Urinary bladder (tissue), 4 donors: ENCODE results near the gene KRT36. TPM values are rescaled to one million over a fixed set of nuclear protein-coding genes. Genes with fewer than 3 reads are reported as not detected.
A peak's percentile ranks its signal among the peaks of the same experiment; 100 is the strongest.

Experiments used
- DNase-seq: peaks from one replicate; pipeline ENCODE4 v3.0.0-alpha.2; 2015; ENCODE audit errors: extremely low spot score
- H3K27ac ChIP-seq: one replicate; pipeline ENCODE4 v1.5.1; 2013; ENCODE audit warnings: low read depth, mild to moderate bottlenecking, moderate library complexity
- H3K36me3 ChIP-seq: one replicate; pipeline ENCODE4 v1.6.1; 2013; ENCODE audit warnings: mild to moderate bottlenecking, moderate library complexity; ENCODE audit not compliant: insufficient read depth
- H3K4me1 ChIP-seq: one replicate; pipeline ENCODE4 v1.6.1; 2013; ENCODE audit warnings: mild to moderate bottlenecking, moderate library complexity; ENCODE audit not compliant: insufficient read depth
- H3K4me3 ChIP-seq: one replicate; pipeline ENCODE4 v1.5.1; 2013; ENCODE audit warnings: low read depth, low read length
- WGBS: extraction: QIAGEN DNeasy Blood & Tissue Kit; methylation state at CpG from one replicate; pipeline ENCODE4 v1.1.7; 2013; 5-methylcytosine and 5-hydroxymethylcytosine counted together
- polyA plus RNA-seq: library from polyadenylated mRNA; stranded (reverse); fragments of 200-250 nt; gene quantifications from one replicate; pipeline ENCODE4 v1.2.3, GENCODE V29; 2013
- small RNA-seq: library from RNA; depleted of rRNA; stranded (forward); fragments of <200 nt; gene quantifications from one replicate; pipeline ENCODE3, GENCODE V24; 2014
- total RNA-seq: library from RNA; depleted of rRNA; stranded (reverse); fragments of >200 nt; gene quantifications from one replicate; pipeline ENCODE4 v1.2.3, GENCODE V29; 2014
- donor health status: healthy with polysubstance abuse.
- donor health status: healthy.

The KRT36 gene
- total and polyA plus RNA-seq, 2 donors: not detected

GRCh38 chr17:41439375-41439774 lies 50.3 kb downstream of the KRT36 start:
- H3K4me1 ChIP-seq: no peaks in the 10 kb centered on the region
- WGBS: 69% methylated on average over 5 of the region's 5 CpGs
- DNase-seq: no peak
- H3K4me3 ChIP-seq: no peak overlapping the region
- no peak overlapping the region for H3K27ac ChIP-seq
- H3K36me3 ChIP-seq: no peaks in the 10 kb centered on the region

DNA sequence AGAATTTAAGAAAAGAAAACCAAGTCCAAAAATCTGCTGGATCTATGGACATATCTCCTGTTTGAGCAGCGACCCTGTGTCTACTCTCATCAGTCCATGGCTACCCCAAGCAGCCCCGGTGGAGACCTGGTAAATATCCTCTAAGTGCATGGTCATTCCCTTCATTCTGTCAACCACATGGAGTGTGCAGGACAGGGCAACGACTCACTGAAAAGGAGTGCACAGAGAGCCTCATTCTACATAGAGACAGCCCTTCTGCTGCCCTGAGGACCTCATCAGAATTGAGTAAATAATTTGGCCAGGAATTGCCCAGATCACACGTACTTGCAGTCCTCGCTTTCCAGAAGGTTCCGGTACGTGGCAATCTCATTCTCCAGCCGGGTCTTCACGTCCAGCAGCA lies 51.9 kb downstream of the KRT36 start:
- Histone ChIP-seq H3K36me3 (no peaks in the 10 kb centered on the region), H3K4me3 (no peak overlapping the region), H3K27ac (no peak overlapping the region), H3K4me1 (no peaks in the 10 kb centered on the region)
- no peak for DNase-seq
- 85% methylated on average over 9 of the region's 9 CpGs for whole genome bisulfite sequencing

DNA sequence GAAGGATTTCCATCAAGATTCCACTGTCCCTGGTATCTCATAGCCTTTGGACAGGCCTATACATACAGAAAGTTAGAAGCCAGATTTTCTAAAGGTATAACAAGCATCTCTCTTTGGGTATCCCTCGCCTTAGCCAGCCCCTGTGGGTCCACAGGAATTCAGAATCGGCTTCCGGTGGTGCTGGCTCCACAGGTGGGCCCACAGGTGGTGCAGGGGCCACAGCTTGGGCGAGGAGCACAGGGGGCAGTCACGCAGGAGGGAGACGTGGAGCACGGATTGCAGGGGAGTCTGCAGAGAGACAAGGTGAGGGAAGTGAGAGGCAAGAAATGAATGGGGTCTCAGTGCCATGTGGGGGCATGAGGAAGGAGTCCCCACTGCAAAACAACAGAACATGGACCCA lies 52.5 kb downstream of the KRT36 start:
- Histone ChIP-seq H3K4me1 (no peaks in the 10 kb centered on the region), H3K36me3 (no peaks in the 10 kb centered on the region), H3K27ac (no peak overlapping the region), H3K4me3 (no peak overlapping the region)
- no peak for DNase-seq
- 84% methylated on average over 7 of the region's 7 CpGs for WGBS

Small RNAs within 50 kb of the gene (small RNA-seq; reads per million reads assigned to genes)
- 0.30 reads per million, percentile 9 among the genes with 10 or more reads in this experiment for gene RNU2-32P

Other genes with a start within 250 kb of the KRT36 start
- not detected for gene KRTAP9-4, start 240.2 kb downstream of the KRT36 start, total RNA-seq
- gene KRTAP9-4, start 240.2 kb downstream of the KRT36 start, polyA plus RNA-seq: not detected
- gene KRTAP9-9, start 234.5 kb downstream of the KRT36 start, total RNA-seq: not detected
- gene KRTAP9-9, start 234.5 kb downstream of the KRT36 start, polyA plus RNA-seq: not detected
- not detected for gene KRTAP9-6, start 224.5 kb downstream of the KRT36 start, total RNA-seq
- gene KRTAP9-6, start 224.5 kb downstream of the KRT36 start, polyA plus RNA-seq: not detected
- gene KRTAP9-7, start 214.2 kb downstream of the KRT36 start, total RNA-seq: not detected
- gene KRTAP9-7, start 214.2 kb downstream of the KRT36 start, polyA plus RNA-seq: not detected
- not detected for gene KRTAP29-1, start 187.1 kb downstream of the KRT36 start, total RNA-seq
- gene KRTAP29-1, start 187.1 kb downstream of the KRT36 start, polyA plus RNA-seq: not detected
- gene KRTAP16-1, start 180.6 kb downstream of the KRT36 start, total RNA-seq: not detected
- not detected for gene KRTAP16-1, start 180.6 kb downstream of the KRT36 start, polyA plus RNA-seq
- not detected for gene KRTAP17-1, start 174.2 kb downstream of the KRT36 start, total RNA-seq
- not detected for gene KRTAP17-1, start 174.2 kb downstream of the KRT36 start, polyA plus RNA-seq
- not detected for gene KRT33A, start 139.1 kb downstream of the KRT36 start, total RNA-seq
- gene KRT33A, start 139.1 kb downstream of the KRT36 start, polyA plus RNA-seq: not detected
- not detected for gene KRT33B, start 120.1 kb downstream of the KRT36 start, total RNA-seq
- not detected for gene KRT33B, start 120.1 kb downstream of the KRT36 start, polyA plus RNA-seq
- gene KRT34, start 107.6 kb downstream of the KRT36 start, total RNA-seq: not detected
- gene KRT34, start 107.6 kb downstream of the KRT36 start, polyA plus RNA-seq: not detected
- 0.16 TPM for gene KRT31, start 92.3 kb downstream of the KRT36 start, total RNA-seq
- gene KRT31, start 92.3 kb downstream of the KRT36 start, polyA plus RNA-seq: not detected
- not detected for gene KRT37, start 65.3 kb downstream of the KRT36 start, total RNA-seq
- gene KRT37, start 65.3 kb downstream of the KRT36 start, polyA plus RNA-seq: not detected
- gene KRT38, start 48.9 kb downstream of the KRT36 start, total RNA-seq: not detected
- gene KRT38, start 48.9 kb downstream of the KRT36 start, polyA plus RNA-seq: not detected
- gene KRT32, start 22.5 kb downstream of the KRT36 start, total RNA-seq: not detected
- not detected for gene KRT32, start 22.5 kb downstream of the KRT36 start, polyA plus RNA-seq
- not detected for gene KRT35, start 8.8 kb downstream of the KRT36 start, total RNA-seq
- not detected for gene KRT35, start 8.8 kb downstream of the KRT36 start, polyA plus RNA-seq
- gene KRT13, start 15.7 kb upstream of the KRT36 start, total RNA-seq: 356 TPM
- gene KRT13, start 15.7 kb upstream of the KRT36 start, polyA plus RNA-seq: 401 TPM
- gene KRT15, start 29.0 kb upstream of the KRT36 start, total RNA-seq: 4.7 TPM
- gene KRT15, start 29.0 kb upstream of the KRT36 start, polyA plus RNA-seq: 11.9 TPM
- 299 TPM for gene KRT19, start 38.4 kb upstream of the KRT36 start, total RNA-seq
- 418 TPM for gene KRT19, start 38.4 kb upstream of the KRT36 start, polyA plus RNA-seq
- not detected for gene KRT9, start 82.1 kb upstream of the KRT36 start, total RNA-seq
- gene KRT9, start 82.1 kb upstream of the KRT36 start, polyA plus RNA-seq: not detected
- not detected for gene KRT14, start 97.0 kb upstream of the KRT36 start, total RNA-seq
- gene KRT14, start 97.0 kb upstream of the KRT36 start, polyA plus RNA-seq: 0.14 TPM
- gene KRT16, start 122.9 kb upstream of the KRT36 start, total RNA-seq: not detected
- 0.20 TPM for gene KRT16, start 122.9 kb upstream of the KRT36 start, polyA plus RNA-seq
- gene KRT17, start 134.7 kb upstream of the KRT36 start, total RNA-seq: 33.5 TPM
- gene KRT17, start 134.7 kb upstream of the KRT36 start, polyA plus RNA-seq: 72.1 TPM
- gene EIF1, start 199.0 kb upstream of the KRT36 start, total RNA-seq: 96.6 TPM
- 649 TPM for gene EIF1, start 199.0 kb upstream of the KRT36 start, polyA plus RNA-seq
- not detected for gene GAST, start 222.4 kb upstream of the KRT36 start, total RNA-seq
- gene GAST, start 222.4 kb upstream of the KRT36 start, polyA plus RNA-seq: not detected
- gene HAP1, start 244.7 kb upstream of the KRT36 start, total RNA-seq: not detected
- gene HAP1, start 244.7 kb upstream of the KRT36 start, polyA plus RNA-seq: 0.27 TPM